ENCODE data around the gene PUM2.

DNA sequence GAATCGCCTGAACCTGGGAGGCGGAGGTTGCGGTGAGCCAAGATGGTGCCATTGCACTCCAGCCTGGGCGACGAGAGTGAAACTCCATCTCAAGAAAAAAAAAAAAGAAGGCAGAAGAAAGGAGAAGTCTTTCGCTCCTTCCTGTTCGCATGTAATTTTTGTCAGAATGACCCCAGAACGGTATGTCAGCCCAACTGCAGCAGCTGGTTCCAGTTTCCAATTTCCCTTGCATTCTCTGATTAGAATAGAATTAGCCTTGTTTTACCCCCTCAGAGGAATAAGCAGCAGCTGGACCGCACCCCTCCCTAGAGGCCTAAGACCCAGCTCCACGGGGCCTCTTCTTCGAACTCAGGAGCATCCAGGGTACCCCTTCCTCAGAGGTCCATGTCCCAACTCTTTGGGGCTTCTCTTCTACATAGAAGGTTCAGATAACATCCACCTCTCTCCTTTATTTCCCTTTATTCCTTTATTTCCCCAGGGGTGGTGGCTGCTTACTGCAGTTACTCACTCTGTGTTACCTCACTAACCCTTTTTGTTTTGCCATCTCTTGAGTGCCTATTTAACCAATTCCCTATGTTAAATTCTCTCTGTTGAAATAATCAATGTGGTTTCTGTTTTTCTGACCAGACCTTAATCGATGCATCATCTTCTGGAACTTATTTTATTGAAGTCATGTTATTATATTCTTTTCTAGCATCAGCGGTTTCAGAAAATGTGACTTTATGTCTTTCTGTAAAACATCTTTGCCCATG, 7.2 kb upstream of the PUM2 start:
- no peak for TF ChIP-seq POLR2A (IDR thresholded peaks at IDR 0.05)
- TF ChIP-seq, protein P1, sequence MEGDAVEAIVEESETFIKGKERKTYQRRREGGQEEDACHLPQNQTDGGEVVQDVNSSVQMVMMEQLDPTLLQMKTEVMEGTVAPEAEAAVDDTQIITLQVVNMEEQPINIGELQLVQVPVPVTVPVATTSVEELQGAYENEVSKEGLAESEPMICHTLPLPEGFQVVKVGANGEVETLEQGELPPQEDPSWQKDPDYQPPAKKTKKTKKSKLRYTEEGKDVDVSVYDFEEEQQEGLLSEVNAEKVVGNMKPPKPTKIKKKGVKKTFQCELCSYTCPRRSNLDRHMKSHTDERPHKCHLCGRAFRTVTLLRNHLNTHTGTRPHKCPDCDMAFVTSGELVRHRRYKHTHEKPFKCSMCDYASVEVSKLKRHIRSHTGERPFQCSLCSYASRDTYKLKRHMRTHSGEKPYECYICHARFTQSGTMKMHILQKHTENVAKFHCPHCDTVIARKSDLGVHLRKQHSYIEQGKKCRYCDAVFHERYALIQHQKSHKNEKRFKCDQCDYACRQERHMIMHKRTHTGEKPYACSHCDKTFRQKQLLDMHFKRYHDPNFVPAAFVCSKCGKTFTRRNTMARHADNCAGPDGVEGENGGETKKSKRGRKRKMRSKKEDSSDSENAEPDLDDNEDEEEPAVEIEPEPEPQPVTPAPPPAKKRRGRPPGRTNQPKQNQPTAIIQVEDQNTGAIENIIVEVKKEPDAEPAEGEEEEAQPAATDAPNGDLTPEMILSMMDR (IDR thresholded peaks at IDR 0.05), result no peak
